GM23338 (cell line): ENCODE data around the gene MRNIP. TPM values are rescaled to one million over a fixed set of nuclear protein-coding genes. Genes with fewer than 3 reads are reported as not detected.

ENCODE experiments used
- ATAC-seq: fragments of 200-7000 bp; cut with Tn5 transposase; 3 replicates; pipeline ENCODE4 v1.9.1; 2020
- DNase-seq: peaks from one replicate; pipeline ENCODE4 v3.0.0-alpha.2; 2015; ENCODE audit warnings: low spot score
- H2AFZ ChIP-seq: fragments of 200-600 bp; sonication (generic); 2 replicates; pipeline ENCODE4 v1.8.0; 2016; ENCODE audit warnings: antibody characterized with exemption, mild to moderate bottlenecking, moderate library complexity
- H3F3A ChIP-seq: fragments of 200-600 bp; sonication (generic); replicated peaks from 2 replicates; pipeline ENCODE4 v1.8.0; 2017; ENCODE audit warnings: antibody characterized with exemption, mixed run types, low read depth
- H3K27ac ChIP-seq: fragments of 200-600 bp; sonication (generic); 2 replicates; pipeline ENCODE4 v1.6.1; 2016; ENCODE audit warnings: low read depth
- H3K27me3 ChIP-seq: fragments of 200-600 bp; sonication (generic); 2 replicates; pipeline ENCODE4 v1.8.0; 2016; ENCODE audit warnings: mild to moderate bottlenecking, mixed run types, moderate library complexity; ENCODE audit not compliant: insufficient read depth
- H3K36me3 ChIP-seq: fragments of 200-600 bp; sonication (generic); 2 replicates; pipeline ENCODE4 v1.8.0; 2016; ENCODE audit warnings: mild to moderate bottlenecking; ENCODE audit not compliant: insufficient read depth
- H3K4me1 ChIP-seq: fragments of 200-600 bp; sonication (generic); 2 replicates; pipeline ENCODE4 v1.8.0; 2016; ENCODE audit warnings: mild to moderate bottlenecking, moderate library complexity; ENCODE audit not compliant: insufficient read depth
- H3K4me2 ChIP-seq: fragments of 200-600 bp; sonication (generic); 2 replicates; pipeline ENCODE4 v1.7.1; 2017; ENCODE audit warnings: mixed run types
- H3K4me3 ChIP-seq: fragments of 200-600 bp; sonication (generic); 2 replicates; pipeline ENCODE4 v1.6.1; 2016; ENCODE audit warnings: mixed run types
- H3K79me2 ChIP-seq: fragments of 200-600 bp; sonication (generic); replicated peaks from 2 replicates; pipeline ENCODE4 v1.8.0; 2017; ENCODE audit warnings: mild to moderate bottlenecking; ENCODE audit not compliant: insufficient read depth
- H3K9me2 ChIP-seq: fragments of 200-600 bp; sonication (generic); 2 replicates; pipeline ENCODE4 v1.8.0; 2017; ENCODE audit not compliant: insufficient read depth
- H4K20me1 ChIP-seq: fragments of 200-600 bp; sonication (generic); replicated peaks from 2 replicates; pipeline ENCODE4 v1.8.0; 2017; ENCODE audit warnings: mild to moderate bottlenecking; ENCODE audit not compliant: insufficient read depth
- H3K27ac Mint-ChIP-seq: 2 replicates; pipeline ENCODE4 v1.8.0; 2020; ENCODE audit warnings: inconsistent platforms, mild to moderate bottlenecking, moderate library complexity, mixed read lengths
- H3K27me3 Mint-ChIP-seq: 3 replicates; pipeline ENCODE4 v1.8.0; 2022; ENCODE audit warnings: low read depth, mild to moderate bottlenecking, moderate library complexity, mixed read lengths, inconsistent platforms; ENCODE audit not compliant: insufficient read depth, poor library complexity
- H3K36me3 Mint-ChIP-seq: 3 replicates; pipeline ENCODE4 v1.8.0; 2021; ENCODE audit warnings: low read depth, mild to moderate bottlenecking, inconsistent platforms, moderate library complexity, mixed read lengths
- H3K4me1 Mint-ChIP-seq: 3 replicates; pipeline ENCODE4 v1.8.0; 2020; ENCODE audit warnings: mild to moderate bottlenecking, inconsistent platforms, mixed read lengths
- H3K4me3 Mint-ChIP-seq: 3 replicates; pipeline ENCODE4 v1.8.0; 2021; ENCODE audit warnings: moderate library complexity, mild to moderate bottlenecking, inconsistent platforms, mixed read lengths
- H3K9me3 Mint-ChIP-seq: 3 replicates; pipeline ENCODE4 v1.8.0; 2020; ENCODE audit warnings: moderate library complexity, mild to moderate bottlenecking, inconsistent platforms, mixed read lengths
- CREB1 ChIP-seq: fragments of 250-450 bp; sonication (Bioruptor Pico); IDR thresholded peaks from 2 replicates; pipeline ENCODE4 v1.5.0; 2020; ENCODE audit warnings: low read depth, mild to moderate bottlenecking, moderate library complexity
- CTCF ChIP-seq, 2 experiments: fragments of 200-600 bp in 1 of 2; sonication (generic) in 1 of 2; conservative IDR thresholded peaks; 2 replicates each; pipeline versions ENCODE4 v1.5.1 to v1.6.1; 2016 to 2017; ENCODE audit warnings: antibody characterized with exemption in 2 of 2, low read depth in 2 of 2, mild to moderate bottlenecking in 2 of 2, moderate library complexity in 1 of 2
- EZH2 ChIP-seq: fragments of 200-600 bp; sonication (generic); IDR thresholded peaks from one replicate; pipeline ENCODE4 v1.8.0; 2017; ENCODE audit warnings: antibody characterized with exemption, mild to moderate bottlenecking, low read depth; ENCODE audit not compliant: unreplicated experiment
- EZH2phosphoT487 ChIP-seq: fragments of 200-600 bp; sonication (generic); IDR thresholded peaks from one replicate; pipeline ENCODE4 v1.8.1; 2018; ENCODE audit warnings: antibody characterized with exemption; ENCODE audit not compliant: unreplicated experiment
- JUNB ChIP-seq: IDR thresholded peaks from one replicate; pipeline ENCODE4 v1.6.1; 2016; ENCODE audit warnings: antibody characterized with exemption; ENCODE audit not compliant: unreplicated experiment
- NANOG ChIP-seq: IDR thresholded peaks from 2 replicates; pipeline ENCODE4 v1.6.1; 2016; ENCODE audit warnings: antibody characterized with exemption, borderline replicate concordance
- POLR2AphosphoS5 ChIP-seq: IDR thresholded peaks from 2 replicates; pipeline ENCODE4 v1.6.1; 2016; ENCODE audit warnings: antibody characterized with exemption, low read depth
- REST ChIP-seq: IDR thresholded peaks from one replicate; pipeline ENCODE4 v1.6.1; 2018; ENCODE audit warnings: antibody characterized with exemption; ENCODE audit not compliant: unreplicated experiment
- STAT1 ChIP-seq: IDR thresholded peaks from one replicate; pipeline ENCODE4 v1.6.1; 2016; ENCODE audit warnings: antibody characterized with exemption; ENCODE audit not compliant: unreplicated experiment
- ZNF114 ChIP-seq: fragments of 250-450 bp; sonication (Bioruptor Pico); IDR thresholded peaks from 2 replicates; pipeline ENCODE4 v1.5.0; 2020; ENCODE audit warnings: mild to moderate bottlenecking, moderate library complexity
- polyA plus RNA-seq: library from polyadenylated mRNA; unstranded; fragments of >200 nt; fragmentation: Nextera tagmentation; extraction: Ambion mirVana; gene quantifications from 2 replicates; pipeline ENCODE4 v1.2.1, GENCODE V29; 2016
- total RNA-seq: library from RNA; depleted of rRNA; stranded (reverse); fragments of >200 nt; shearing (Covaris generic); gene quantifications from 2 replicates; pipeline ENCODE4 v1.2.3, GENCODE V29; 2014

The MRNIP gene
- total and polyA plus RNA-seq, 2 experiments from 2014 or later = 18.2 to 34.4 TPM

GRCh38 chr5:179806250-179807048 is 52.2 kb downstream of the MRNIP start, which contains the start of gene MGAT4B:
Gene MGAT4B (minus strand): TSS chr5:179806866. CDS start chr5:179806583, 283 bp downstream.
- Mint-ChIP-seq H3K27ac (no peak within 1 kb of the TSS), H3K9me3 (no peaks in the 10 kb centered on the region), H3K36me3 (peaks cover 12% of the 10 kb centered on the region; the same call in 1 of the 3 replicates), H3K27me3 (peaks cover 27% of the 10 kb centered on the region), H3K4me3 (peak within 1 kb of the TSS; percentile 80), H3K4me1 (peaks cover 30% of the 10 kb centered on the region)
- Histone ChIP-seq H3K27me3 (no peaks in the 10 kb centered on the region), H3K79me2 (peaks cover 22% of the 10 kb centered on the region), H3K9me2 (no peaks in the 10 kb centered on the region), H3F3A (peaks cover 13% of the 10 kb centered on the region), H3K36me3 (no peaks in the 10 kb centered on the region), H4K20me1 (peaks cover 17% of the 10 kb centered on the region), H3K4me3 (peak within 1 kb of the TSS; percentile 77), H3K4me1 (peaks cover 8% of the 10 kb centered on the region), H2AFZ (peak within 1 kb of the TSS; percentile 32; the same call in 1 of the 2 replicates), H3K27ac (no peak within 1 kb of the TSS), H3K4me2 (peak within 1 kb of the TSS; percentile 92)
- DNase-seq (peak; percentile 85), ATAC-seq (peak; percentile 62)
- TF ChIP-seq POLR2AphosphoS5 (peak; percentile 82), EZH2 (no peak), CREB1 (CRISPR knock-in tag) (peak; percentile 60; the same call in 1 of the 2 replicates)

- H3K79me2 ChIP-seq = peaks cover 22% of the 10 kb centered on the region
- Mint-ChIP-seq H3K4me1 (peaks cover 30% of the 10 kb centered on the region), H3K27ac (no peak overlapping the region), H3K36me3 (peaks cover 9% of the 10 kb centered on the region; the same call in 1 of the 3 replicates), H3K27me3 (peaks cover 27% of the 10 kb centered on the region), H3K4me3 (peak overlapping the region; percentile 80), H3K9me3 (no peaks in the 10 kb centered on the region)
- H3F3A ChIP-seq = peaks cover 7% of the 10 kb centered on the region
- no peak overlapping the region for H2AFZ ChIP-seq
- peak overlapping the region; percentile 92 for H3K4me2 ChIP-seq
- ATAC-seq (peak; percentile 6), DNase-seq (peak; percentile 65)
- no peaks in the 10 kb centered on the region for H3K36me3 ChIP-seq
- H3K27me3 ChIP-seq = no peaks in the 10 kb centered on the region
- TF ChIP-seq NANOG (no peak), POLR2AphosphoS5 (peak; percentile 17; the same call in 1 of the 2 replicates)
- peaks cover 17% of the 10 kb centered on the region for H4K20me1 ChIP-seq
- H3K4me3 ChIP-seq = peak overlapping the region; percentile 77
- H3K4me1 ChIP-seq = peaks cover 8% of the 10 kb centered on the region
- H3K27ac ChIP-seq = no peak overlapping the region
- H3K9me2 ChIP-seq = no peaks in the 10 kb centered on the region
Observed at GRCh38 chr5:179805529-179806249, 52.9 kb downstream of the MRNIP start.

GRCh38 chr5:179805070-179805528 is 53.5 kb downstream of the MRNIP start:
- ATAC-seq = no peak
- Mint-ChIP-seq H3K9me3 (no peaks in the 10 kb centered on the region), H3K27ac (no peak overlapping the region), H3K27me3 (peaks cover 30% of the 10 kb centered on the region), H3K36me3 (peaks cover 8% of the 10 kb centered on the region; the same call in 1 of the 3 replicates), H3K4me1 (peaks cover 30% of the 10 kb centered on the region), H3K4me3 (peak overlapping the region; percentile 80)
- Histone ChIP-seq H3K4me3 (peak overlapping the region; percentile 77), H3K27me3 (no peaks in the 10 kb centered on the region), H3K36me3 (no peaks in the 10 kb centered on the region), H3K4me1 (peaks cover 8% of the 10 kb centered on the region), H3K9me2 (no peaks in the 10 kb centered on the region), H2AFZ (no peak overlapping the region), H4K20me1 (peaks cover 17% of the 10 kb centered on the region), H3K4me2 (peak overlapping the region; percentile 92), H3F3A (peaks cover 6% of the 10 kb centered on the region), H3K27ac (no peak overlapping the region), H3K79me2 (peaks cover 22% of the 10 kb centered on the region)
- no peak for DNase-seq
- no peak for TF ChIP-seq STAT1
- no peak for TF ChIP-seq CREB1 (CRISPR knock-in tag)
- TF ChIP-seq EZH2phosphoT487 = no peak
- no peak for TF ChIP-seq JUNB
- TF ChIP-seq CTCF (conservative IDR thresholded peaks at IDR 0.05; ENCODE audit: low read depth in 2 of 2) = no peak
- no peak for TF ChIP-seq REST
- no peak for TF ChIP-seq ZNF114 (CRISPR knock-in tag)
